ENCODE data around the gene EVL. TPM values are rescaled to one million over a fixed set of nuclear protein-coding genes. Genes with fewer than 3 reads are reported as not detected.

The EVL gene
- total RNA-seq, 1 experiment from 2014 or later: 6.9 TPM

DNA sequence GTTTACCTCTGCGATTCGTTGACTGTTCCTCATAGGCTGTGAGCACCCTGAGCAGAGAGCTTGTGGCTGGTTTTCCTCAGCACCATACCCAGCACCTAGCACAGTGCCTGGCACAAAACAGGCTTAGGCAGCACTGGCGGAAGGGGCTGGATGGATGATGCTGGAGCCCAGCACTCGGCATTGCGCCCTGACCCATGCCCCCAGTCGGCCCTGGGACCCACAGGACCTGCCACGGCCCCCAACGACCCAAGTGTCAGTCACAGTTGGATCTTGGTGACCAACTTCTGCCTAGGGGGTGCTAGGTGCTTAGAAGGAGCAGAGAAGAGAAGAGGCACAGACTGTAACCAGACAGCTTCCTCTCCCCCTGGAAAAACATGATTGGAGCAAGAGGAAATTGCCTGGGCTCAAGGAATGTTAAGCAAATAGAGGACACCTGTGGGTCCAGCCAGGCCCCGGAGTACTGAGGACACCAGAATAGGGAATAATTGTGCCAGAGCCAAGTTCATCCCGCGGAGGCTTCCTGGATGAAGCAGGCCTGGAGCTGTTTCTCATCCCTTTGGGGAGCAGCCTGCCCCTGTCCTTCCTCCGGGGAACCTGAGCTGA lies 62.7 kb downstream of the EVL start:
- DNase-seq (ENCODE audit: low spot score): no peak

DNA sequence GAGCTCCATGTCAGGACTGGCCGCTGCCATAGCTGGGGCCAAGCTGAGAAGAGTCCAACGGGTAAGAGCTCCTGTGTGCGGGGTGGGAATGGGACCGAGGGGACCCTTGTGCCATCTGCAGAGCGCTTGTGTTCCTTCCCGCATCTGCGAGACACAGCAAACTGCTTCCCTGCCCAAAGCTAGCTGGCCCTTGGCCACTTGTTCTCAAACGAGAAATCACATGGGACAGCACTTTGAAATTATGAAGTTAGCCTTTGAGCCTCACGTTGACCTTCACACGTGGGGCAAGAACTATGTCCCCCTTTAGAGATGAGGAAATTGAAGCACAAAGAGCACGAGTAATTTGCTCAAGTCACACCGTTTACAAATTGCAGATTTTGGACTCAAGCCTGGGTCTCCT lies 63.5 kb downstream of the EVL start:
- no peak for DNase-seq (ENCODE audit: low spot score)

DNA sequence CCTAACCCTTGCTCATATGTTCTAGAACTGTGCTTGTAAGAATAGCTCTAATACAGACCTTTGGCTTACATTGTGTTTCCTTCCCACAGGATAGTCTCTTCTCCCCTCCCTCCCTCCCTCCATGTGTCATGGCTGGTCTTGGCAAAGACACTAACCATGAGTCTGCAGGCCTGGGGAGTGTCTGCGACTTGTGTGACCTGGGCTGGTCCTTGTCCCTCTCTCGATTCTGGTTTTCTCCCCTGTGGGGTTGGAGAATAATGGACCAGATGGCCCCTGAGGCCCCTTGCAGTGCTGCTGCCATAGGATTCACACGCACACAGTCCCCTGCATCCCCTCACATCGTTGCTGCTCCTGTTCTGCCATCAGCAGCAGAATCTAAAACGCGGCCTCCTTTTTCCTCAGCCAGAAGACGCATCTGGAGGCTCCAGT lies 64.0 kb downstream of the EVL start:
- no peak for DNase-seq (ENCODE audit: low spot score)

DNA sequence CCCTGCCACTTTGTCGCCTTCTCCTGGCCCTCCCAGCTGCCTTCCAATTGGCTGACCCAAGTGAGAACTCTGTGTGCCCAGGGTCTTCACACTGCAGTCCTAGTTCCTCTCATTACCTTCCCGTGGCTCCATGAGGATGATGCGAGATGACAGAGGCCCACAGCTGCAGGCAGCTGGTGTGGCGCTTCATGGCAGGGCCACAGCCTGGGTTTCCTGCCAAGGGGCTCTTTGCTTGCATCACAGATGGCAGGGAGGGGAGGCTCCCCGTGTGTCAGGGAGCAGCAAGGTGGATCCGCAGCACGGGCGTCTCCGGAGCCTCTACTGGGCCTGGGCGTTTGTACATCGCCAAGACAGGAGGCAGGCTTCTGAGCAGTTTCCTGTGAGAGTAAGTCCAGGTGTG lies 65.3 kb downstream of the EVL start:
- no peak for DNase-seq (ENCODE audit: low spot score)

DNA sequence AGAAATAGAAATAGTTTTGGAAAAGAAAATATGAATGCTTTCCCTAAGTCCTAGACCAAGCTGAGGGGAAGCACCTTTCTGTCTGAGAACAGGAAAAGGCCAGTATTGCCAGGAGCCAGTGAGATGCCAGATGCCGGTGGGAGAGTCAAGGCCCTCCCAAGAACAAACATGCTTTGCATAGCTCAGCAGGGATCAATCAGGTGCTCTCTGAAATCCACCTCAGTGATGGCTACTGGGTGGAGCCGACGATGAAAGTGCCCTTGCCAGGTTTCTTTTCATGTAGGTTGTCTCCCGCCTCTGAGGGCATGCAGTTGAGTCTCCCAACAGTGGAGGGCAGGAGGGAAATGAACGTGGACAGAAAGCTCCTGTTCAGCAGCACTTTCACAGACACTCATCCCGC lies 66.0 kb downstream of the EVL start:
- peak; percentile 85 for DNase-seq (ENCODE audit: low spot score)

DNA sequence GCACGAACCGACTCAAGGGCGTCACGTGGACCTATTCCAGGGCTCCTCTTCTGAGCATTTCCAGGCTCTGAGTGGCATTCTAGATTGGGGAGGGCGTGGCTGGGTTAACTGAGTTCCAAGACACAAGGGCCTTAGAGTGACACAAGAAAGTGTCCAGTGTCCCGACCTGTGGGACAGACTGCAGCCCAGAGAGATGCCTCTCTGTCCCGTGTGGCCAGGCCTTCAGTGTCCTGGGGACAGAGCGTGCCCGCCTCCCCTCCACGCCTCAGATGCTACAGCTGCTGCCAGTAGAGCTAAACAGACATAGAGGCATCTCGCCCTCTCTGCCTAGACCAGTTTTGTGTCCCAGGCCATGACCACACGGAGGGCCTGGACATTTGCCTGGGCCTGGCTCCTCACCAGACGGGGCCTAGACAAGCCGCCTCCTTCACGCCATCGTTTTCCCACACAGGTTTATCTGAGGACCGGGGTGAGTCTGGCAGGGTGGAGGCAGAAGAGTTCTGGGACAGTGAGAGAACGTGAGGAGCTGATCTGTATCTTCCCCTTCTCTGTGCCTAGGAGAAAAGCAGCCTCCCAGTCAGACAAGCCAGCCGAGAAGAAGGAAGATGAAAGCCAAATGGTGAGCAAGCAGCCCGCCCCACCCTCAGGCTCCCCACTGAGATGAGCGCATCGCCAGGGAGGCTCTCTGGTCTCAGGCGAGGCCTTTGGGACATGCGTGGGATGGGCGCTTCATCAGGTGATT lies 67.1 kb downstream of the EVL start:
- peak; percentile 2 for DNase-seq (ENCODE audit: low spot score)

DNA sequence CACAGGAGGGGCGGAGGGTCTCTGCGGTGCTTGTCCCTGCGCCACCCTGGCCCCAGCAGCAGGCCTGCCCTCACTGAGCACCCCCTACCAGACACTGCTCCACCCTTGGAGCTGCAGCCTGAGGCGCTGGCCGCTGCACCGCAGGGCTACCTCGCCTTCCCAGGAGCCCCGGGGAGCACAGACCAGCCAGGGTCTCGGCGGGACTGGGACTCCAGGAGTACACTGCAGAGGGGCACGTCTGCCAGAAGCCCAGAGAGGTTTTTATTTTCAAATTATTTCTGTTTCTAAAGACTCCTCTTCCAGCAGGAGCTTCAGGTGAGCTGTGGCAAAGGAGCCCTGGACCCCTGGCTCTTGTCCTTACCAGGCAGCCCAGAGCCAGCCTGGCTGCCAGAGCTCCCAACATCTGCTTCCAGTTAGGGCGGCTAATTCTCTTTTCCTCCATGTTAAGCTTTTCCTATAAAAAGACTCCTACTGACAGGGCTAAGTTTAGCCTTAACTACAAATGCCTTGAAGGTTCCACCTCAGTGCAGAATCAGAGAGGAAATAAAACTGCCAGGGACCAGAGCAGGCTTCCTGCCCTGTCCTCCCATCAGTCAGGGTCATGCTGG lies 67.8 kb downstream of the EVL start:
- no peak for DNase-seq (ENCODE audit: low spot score)

DNA sequence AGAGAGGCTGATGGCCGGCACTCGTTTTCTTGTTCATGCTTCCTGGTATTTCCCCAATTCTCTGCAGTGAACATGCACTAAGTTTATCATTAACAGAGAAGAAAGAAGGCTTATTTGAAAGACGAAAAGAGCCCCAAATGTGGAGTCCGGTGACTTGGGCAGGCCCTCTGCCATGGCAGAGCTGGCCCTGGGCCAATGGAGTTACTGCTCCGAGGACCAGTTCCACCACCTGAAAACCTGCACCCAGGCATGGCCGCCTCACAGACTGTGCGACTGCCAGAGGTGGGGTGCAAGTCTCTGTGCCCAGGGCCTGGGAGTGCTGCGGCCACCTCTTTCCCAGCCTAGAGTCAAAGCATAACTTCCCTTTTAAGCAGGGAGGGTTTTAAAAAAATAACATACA lies 69.4 kb downstream of the EVL start:
- DNase-seq (ENCODE audit: low spot score): peak; percentile 25

DNA sequence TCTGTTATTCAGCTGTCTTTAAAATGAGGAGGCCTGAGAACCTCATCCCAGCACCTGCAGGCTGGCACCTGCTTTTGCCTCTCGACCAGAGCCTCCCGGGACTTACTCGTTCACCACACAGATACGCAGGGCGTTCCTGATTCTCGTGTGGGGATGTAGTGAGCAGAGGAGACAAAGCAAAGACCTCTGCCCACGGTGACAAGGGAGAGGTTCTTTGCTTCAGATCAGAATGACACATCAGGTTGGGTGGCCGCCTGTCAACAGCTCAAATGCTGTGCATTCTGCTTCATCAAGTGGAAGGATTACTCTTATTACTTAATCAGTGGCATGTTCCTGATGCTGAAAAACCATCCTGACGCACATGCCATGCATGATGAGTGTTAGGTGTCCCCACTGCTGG lies 69.9 kb downstream of the EVL start:
- DNase-seq (ENCODE audit: low spot score): no peak

DNA sequence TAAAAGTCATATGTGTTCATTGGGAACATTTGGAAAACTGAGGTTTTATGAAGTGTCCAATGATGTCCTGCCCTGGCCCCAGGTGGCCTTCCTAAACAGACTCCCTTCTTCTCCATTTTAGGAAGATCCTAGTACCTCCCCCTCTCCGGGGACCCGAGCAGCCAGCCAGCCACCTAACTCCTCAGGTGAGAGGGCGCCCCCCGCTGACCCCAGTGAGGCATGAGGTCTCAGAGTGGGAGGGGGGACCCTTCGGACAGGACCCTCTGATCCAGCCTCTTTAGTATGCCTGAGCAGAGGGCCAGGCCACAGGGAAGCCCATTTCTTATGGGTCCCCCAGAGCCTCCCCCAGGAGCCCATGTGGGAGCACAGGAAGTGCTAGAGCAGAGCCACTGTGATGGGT lies 70.6 kb downstream of the EVL start:
- no peak for DNase-seq (ENCODE audit: low spot score)

DNA sequence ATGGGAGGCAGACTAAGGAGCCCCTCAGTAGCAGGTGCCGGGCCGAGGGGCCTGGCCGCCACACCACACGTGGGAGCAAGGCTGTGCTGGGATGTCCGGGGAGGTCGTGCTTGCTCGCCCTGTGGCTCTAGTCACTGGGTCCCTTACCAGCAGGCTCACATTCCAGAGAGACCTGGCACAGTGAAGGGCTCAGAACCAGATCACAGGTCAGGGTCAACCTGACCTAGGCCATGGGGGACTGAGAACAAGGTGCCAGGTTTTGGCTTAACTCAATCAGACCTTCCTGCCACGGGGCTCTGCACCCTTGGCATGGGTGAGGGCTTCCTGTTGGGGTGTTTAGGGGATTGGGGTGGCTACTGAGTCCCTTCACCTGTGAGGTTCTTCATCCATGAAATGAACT lies 72.0 kb downstream of the EVL start:
- DNase-seq (ENCODE audit: low spot score): no peak

DNA sequence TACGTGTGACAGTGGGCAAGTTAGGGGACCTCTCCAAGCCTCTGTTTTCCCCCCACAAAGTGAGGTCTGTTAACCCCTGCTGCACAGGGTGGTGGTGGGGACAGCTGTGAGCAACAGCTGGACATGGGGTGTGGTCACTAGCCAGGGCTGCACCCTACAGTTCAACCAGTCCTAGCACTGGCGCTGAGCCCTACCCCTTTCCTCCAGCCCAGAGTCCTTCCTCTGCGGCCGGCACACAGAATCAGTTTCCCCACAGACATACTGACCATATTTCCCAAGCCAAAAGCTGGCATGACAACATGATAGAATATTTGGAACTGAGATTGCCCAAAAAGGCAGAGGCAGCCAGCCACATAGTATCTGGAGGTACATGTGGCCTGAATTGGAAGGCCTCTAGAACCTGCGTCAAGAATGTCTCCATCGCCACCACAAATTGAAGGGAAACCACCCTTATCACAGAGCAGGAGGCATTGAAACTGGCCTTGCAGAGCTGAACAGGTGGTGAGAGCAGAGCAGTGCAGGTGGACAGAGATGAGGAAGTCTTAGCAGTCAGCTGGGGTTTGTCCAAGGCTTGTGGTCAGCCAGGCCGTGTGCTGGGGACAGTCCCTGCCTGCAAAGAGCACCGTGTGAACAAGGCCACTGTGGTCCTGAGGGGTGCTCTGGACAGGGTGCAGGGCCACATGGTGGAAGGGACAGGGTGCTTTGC lies 73.0 kb downstream of the EVL start:
- peak; percentile 57 for DNase-seq (ENCODE audit: low spot score)

DNA sequence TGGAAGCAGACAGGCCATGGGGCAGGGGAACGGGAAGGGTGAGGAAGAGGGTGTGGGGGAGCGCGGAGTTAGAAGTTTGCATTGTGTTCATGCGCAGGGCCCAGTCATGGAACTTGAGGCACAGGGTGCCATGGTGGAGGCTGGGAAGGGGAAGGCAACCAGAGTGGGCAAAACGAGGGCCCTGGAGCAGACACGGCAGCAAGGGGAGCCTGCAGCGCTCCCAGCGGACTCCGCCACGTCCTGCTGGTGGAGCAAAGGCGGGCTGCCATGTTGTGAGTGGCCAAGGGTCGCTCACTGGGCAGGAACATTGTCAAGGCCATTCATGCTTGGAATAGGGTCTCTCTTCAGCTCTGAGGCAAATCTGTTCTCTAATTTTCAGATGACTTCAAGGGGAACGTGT lies 73.7 kb downstream of the EVL start:
- no peak for DNase-seq (ENCODE audit: low spot score)

DNA sequence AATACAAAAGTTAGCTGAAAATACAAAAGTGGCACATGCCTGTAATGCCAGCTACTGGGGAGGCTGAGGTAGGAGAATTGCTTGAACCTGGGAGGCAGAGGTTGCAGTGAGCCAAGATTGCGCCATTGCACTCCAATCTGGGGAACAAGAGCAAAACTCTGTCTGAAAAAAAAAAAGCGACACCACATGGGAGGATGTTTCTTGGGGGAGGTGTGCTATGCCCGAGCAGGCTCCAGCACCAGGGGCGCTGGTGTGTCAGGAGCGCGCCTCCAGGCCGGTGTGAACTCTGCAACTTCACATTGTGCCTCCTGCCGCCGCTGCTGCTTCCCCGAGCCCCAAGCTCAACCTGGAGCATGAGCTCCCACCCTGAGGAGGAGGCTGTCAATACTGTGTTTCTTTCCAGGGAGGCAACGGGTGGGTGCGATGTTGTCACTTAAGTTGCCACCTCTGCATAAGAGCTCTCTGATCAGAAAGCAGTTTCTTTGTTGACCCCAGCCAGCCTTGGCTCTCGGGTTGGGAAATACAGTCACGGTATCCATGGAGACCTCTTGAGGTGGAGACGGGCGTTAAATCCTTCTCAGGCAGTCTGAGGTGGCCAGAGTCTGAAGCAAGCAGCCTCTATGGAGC lies 75.3 kb downstream of the EVL start:
- DNase-seq (ENCODE audit: low spot score): peak; percentile 31

DNA sequence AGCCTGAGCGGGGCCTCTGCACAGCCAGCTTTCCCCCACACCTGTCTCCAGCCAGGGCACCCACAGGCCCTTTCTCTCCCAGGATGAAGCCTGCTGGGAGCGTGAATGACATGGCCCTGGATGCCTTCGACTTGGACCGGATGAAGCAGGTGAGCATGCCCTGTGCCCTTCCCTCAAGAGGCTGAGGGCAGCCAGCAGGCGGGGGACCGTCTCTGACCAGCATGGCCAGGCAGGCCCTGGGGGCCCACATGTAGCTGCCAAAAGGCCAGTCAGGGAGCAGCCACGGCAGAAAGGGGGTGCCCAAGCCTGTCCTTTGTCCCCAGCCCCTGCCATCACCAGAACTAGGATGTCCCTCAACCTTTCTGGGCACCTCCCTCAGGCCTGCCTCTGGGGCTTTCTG lies 75.9 kb downstream of the EVL start:
- no peak for DNase-seq (ENCODE audit: low spot score)

DNA sequence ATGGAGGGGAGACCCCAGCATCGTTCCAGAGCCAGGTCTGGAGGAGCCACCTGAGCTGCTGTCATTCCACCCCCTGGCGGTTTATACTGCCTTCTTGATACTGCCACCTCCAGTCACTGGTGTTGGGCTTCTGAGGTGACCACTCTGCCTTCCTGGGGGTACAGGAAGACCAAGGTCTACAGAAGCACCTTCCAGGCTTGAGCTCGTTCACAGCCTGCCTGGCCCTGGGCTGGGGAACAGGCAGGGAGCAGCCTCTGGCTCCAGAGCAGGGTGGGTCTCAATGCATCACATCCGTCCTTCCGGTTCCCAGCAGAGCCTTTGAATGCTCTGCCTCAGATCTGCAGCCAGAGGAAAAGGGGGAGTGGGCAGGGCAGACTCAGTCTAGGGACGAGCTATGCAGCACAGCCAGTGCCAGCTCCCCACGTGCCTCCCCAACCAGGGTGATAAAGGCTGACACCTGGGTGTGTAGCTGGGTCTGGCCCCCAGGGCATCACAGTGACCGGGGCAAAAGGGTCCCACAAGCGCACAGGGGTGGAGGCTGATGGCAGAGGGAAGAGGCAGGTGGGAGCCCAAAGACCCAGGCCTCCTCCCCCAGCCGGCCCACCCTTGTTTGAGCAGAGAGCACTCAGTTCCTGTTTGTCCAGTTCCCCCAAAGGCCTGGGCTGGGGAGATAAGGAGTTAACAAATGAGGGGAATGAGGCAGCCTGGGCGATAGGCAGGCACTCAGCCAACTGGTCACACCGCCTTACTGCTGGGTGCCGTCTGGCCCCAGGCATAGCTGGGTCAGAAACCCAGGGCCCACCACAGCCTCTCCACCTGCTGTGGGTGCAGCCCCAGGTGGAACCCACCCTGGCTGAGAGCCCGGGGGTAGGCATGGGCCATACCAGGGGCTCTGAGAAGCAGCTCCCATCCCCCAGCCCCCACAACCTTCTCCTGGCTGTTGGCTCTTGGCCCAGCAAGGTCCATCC lies 77.1 kb downstream of the EVL start:
- peak; percentile 88 for DNase-seq (ENCODE audit: low spot score)

DNA sequence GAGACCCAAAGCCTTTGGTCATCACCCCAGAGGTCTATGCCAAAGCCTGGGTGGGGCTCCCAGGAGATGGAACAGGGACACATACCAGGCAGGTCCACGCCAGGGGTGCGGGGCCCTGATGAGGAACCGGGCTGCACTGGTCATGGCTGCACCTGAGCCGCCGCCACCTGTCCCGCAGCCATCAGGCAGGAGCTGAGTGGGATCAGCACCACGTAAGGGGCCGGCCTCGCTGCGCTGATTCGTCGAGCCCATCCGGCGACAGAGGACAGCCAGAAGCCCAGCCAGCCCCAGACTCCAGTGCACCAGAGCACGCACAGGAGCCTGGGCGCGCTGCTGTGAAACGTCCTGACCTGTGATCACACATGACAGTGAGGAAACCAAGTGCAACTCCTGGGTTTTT lies 78.3 kb downstream of the EVL start:
- DNase-seq (ENCODE audit: low spot score): no peak

DNA sequence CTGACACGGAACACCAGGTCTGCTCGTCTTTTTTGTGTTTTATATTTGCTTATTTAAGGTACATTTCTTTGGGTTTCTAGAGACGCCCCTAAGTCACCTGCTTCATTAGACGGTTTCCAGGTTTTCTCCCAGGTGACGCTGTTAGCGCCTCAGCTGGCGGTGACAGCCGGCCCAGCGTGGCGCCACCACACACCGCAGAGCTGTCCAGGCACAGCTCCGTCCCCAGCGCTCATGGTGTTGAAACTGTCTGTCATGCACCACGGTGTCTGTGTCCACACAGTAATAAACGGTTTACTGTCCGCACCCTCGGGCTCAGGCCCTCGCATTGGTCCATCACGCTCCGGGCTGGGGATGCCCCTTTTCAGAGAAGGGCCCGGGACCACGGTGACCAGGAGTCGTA lies 78.7 kb downstream of the EVL start:
- DNase-seq (ENCODE audit: low spot score): no peak

DNA sequence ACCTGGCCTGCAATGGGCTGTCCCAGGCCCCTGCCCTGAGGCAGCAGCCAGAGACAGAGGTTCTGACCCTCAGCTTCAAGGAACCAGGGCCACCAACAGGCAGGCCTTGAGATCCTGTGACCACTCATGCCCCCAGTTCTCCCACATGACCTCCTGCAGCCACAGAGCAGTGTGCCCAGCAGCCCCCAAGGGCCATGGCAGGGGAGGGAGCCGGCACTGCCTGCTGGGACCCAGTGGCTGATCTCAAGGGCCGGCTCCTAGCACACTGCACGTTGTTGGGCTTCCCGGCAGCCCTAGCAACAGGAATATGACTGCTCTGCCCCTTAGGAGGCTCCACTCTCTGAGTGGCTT lies 79.4 kb downstream of the EVL start:
- DNase-seq (ENCODE audit: low spot score): no peak

DNA sequence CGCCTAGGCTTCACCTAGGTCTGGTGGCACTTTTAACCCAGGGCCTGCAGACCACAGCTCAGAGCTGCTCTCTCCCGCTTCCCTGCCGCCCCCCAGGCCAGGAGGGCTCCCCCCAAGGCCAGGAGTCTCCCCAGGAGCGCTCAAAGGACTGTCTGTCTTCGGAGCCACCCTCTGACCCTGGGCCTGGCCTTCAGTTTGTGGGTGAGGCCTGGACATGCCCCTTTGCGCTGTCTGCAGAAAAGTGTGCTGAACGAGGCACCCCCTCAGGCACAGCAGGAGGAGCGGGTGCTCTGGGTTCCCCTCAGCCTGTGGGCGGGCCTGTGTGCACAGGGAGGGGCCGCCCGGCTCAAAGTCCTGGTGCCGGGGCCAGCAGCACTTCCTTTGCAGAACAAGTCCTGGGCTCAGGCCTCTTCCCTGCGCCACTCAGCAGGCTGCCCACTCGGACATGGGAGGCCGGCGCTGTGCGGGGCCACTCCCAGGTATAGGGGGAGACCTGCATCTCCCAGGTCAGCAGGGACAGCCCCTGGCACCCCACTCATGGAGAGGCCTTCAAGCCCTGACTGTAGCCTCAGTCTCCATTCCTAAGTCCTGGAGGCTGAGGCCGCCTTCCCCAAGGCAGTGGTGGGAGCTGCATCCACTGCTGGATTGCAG lies 79.9 kb downstream of the EVL start:
- peak; percentile 72 for DNase-seq (ENCODE audit: low spot score)

Measured in HT-29 (cell line).